ENCODE measurements around the gene SLC1A2. TPM values are rescaled to one million over a fixed set of nuclear protein-coding genes. Genes with fewer than 3 reads are reported as not detected.

Gene SLC1A2
- total and polyA plus RNA-seq, 2 experiments from 2014 or later, result 0.70 to 2.8 TPM

GRCh38 chr11:35237860-35238715 is 181.3 kb downstream of the SLC1A2 start:
- Histone ChIP-seq H3F3A (replicated peaks; ENCODE audit: low read depth) (no peaks in the 10 kb centered on the region), H3K4me1 (ENCODE audit: insufficient read depth) (peaks cover 5% of the 10 kb centered on the region; the same call in 1 of the 2 replicates), H3K79me2 (replicated peaks; ENCODE audit: insufficient read depth) (no peaks in the 10 kb centered on the region), H3K36me3 (ENCODE audit: insufficient read depth) (no peaks in the 10 kb centered on the region), H3K9me2 (ENCODE audit: insufficient read depth) (no peaks in the 10 kb centered on the region; the same call in none of the 2 replicates), H3K27me3 (ENCODE audit: insufficient read depth) (no peaks in the 10 kb centered on the region), H2AFZ (peak overlapping the region; percentile 48; the same call in 1 of the 2 replicates), H3K4me3 (no peak overlapping the region; the same call in 1 of the 2 replicates), H3K27ac (ENCODE audit: low read depth) (no peak overlapping the region), H3K4me2 (peak overlapping the region; percentile 20; the same call in 1 of the 2 replicates), H4K20me1 (replicated peaks; ENCODE audit: insufficient read depth) (no peaks in the 10 kb centered on the region)
- DNase-seq (ENCODE audit: low spot score) (peak; percentile 96), ATAC-seq (peak; percentile 98)
- Mint-ChIP-seq H3K27me3 (ENCODE audit: insufficient read depth, low read depth, poor library complexity) (peaks cover 8% of the 10 kb centered on the region), H3K9me3 (no peaks in the 10 kb centered on the region), H3K27ac (no peak overlapping the region), H3K4me1 (peaks cover 12% of the 10 kb centered on the region), H3K4me3 (peak overlapping the region; percentile 48; the same call in 2 of the 3 replicates), H3K36me3 (ENCODE audit: low read depth) (no peaks in the 10 kb centered on the region)
- TF ChIP-seq ETS1 (IDR thresholded peaks at IDR 0.05) (no peak), CTCF (conservative IDR thresholded peaks at IDR 0.05; ENCODE audit: low read depth in 2 of 2) (peak; percentile 84 to 94)

- H3K4me3 Mint-ChIP-seq, result no peak overlapping the region
- H3K4me1 Mint-ChIP-seq, result peaks cover 12% of the 10 kb centered on the region
- Histone ChIP-seq H3K4me2 (peak overlapping the region; percentile 20; the same call in 1 of the 2 replicates), H3K9me2 (ENCODE audit: insufficient read depth) (no peaks in the 10 kb centered on the region; the same call in none of the 2 replicates), H3F3A (replicated peaks; ENCODE audit: low read depth) (no peaks in the 10 kb centered on the region), H3K27ac (ENCODE audit: low read depth) (no peak overlapping the region), H3K79me2 (replicated peaks; ENCODE audit: insufficient read depth) (no peaks in the 10 kb centered on the region), H3K4me3 (no peak overlapping the region), H3K36me3 (ENCODE audit: insufficient read depth) (no peaks in the 10 kb centered on the region), H3K4me1 (ENCODE audit: insufficient read depth) (peaks cover 5% of the 10 kb centered on the region; the same call in 1 of the 2 replicates), H3K27me3 (ENCODE audit: insufficient read depth) (no peaks in the 10 kb centered on the region), H2AFZ (no peak overlapping the region), H4K20me1 (replicated peaks; ENCODE audit: insufficient read depth) (no peaks in the 10 kb centered on the region)
- peak; percentile 46 for DNase-seq (ENCODE audit: low spot score)
- TF ChIP-seq ZNF462 (CRISPR knock-in tag; IDR thresholded peaks at IDR 0.05), result 0 out of 2 replicates have a peak, but pooled peaks have one; percentile 20
- TF ChIP-seq, protein P1, sequence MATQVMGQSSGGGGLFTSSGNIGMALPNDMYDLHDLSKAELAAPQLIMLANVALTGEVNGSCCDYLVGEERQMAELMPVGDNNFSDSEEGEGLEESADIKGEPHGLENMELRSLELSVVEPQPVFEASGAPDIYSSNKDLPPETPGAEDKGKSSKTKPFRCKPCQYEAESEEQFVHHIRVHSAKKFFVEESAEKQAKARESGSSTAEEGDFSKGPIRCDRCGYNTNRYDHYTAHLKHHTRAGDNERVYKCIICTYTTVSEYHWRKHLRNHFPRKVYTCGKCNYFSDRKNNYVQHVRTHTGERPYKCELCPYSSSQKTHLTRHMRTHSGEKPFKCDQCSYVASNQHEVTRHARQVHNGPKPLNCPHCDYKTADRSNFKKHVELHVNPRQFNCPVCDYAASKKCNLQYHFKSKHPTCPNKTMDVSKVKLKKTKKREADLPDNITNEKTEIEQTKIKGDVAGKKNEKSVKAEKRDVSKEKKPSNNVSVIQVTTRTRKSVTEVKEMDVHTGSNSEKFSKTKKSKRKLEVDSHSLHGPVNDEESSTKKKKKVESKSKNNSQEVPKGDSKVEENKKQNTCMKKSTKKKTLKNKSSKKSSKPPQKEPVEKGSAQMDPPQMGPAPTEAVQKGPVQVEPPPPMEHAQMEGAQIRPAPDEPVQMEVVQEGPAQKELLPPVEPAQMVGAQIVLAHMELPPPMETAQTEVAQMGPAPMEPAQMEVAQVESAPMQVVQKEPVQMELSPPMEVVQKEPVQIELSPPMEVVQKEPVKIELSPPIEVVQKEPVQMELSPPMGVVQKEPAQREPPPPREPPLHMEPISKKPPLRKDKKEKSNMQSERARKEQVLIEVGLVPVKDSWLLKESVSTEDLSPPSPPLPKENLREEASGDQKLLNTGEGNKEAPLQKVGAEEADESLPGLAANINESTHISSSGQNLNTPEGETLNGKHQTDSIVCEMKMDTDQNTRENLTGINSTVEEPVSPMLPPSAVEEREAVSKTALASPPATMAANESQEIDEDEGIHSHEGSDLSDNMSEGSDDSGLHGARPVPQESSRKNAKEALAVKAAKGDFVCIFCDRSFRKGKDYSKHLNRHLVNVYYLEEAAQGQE (IDR thresholded peaks at IDR 0.05; ENCODE audit: unreplicated experiment), result no peak
- no peak for TF ChIP-seq ZNF331 (CRISPR knock-in tag; IDR thresholded peaks at IDR 0.05; ENCODE audit: low read depth)
- TF ChIP-seq CREB1 (CRISPR knock-in tag; IDR thresholded peaks at IDR 0.05; ENCODE audit: low read depth), result no peak
- peak; percentile 60 for ATAC-seq
- no peaks in the 10 kb centered on the region for H3K36me3 Mint-ChIP-seq (ENCODE audit: low read depth)
- no peaks in the 10 kb centered on the region for H3K9me3 Mint-ChIP-seq
- no peak overlapping the region for H3K27ac Mint-ChIP-seq
- peaks cover 8% of the 10 kb centered on the region for H3K27me3 Mint-ChIP-seq (ENCODE audit: insufficient read depth, low read depth, poor library complexity)
Observed at GRCh38 chr11:35237351-35237750, 182.0 kb downstream of the SLC1A2 start.

Data from GM23338 (cell line).